Muscle layer of duodenum (tissue), 2 donors: ENCODE measurements around the gene CFAP54.

Experiments
- H3K27ac ChIP-seq: one replicate; pipeline ENCODE4 v1.7.0; 2013; ENCODE audit warnings: mild to moderate bottlenecking, low read length
- H3K27me3 ChIP-seq: one replicate; pipeline ENCODE4 v1.7.0; 2013; ENCODE audit warnings: low read depth, mild to moderate bottlenecking, control low read depth, low read length
- H3K36me3 ChIP-seq, 2 donors: one replicate each; pipeline ENCODE4 v1.7.0; 2013; ENCODE audit warnings: low read length in 2 of 2, control low read depth in 1 of 2, mild to moderate bottlenecking in 1 of 2; ENCODE audit not compliant: insufficient read depth in 2 of 2, control insufficient read depth in 1 of 2
- H3K4me1 ChIP-seq, 2 donors: one replicate each; pipeline ENCODE4 v1.7.0; 2013; ENCODE audit warnings: low read length in 2 of 2, mild to moderate bottlenecking in 2 of 2, control low read depth in 1 of 2, moderate library complexity in 1 of 2; ENCODE audit not compliant: insufficient read depth in 2 of 2, control insufficient read depth in 1 of 2
- H3K4me3 ChIP-seq, 2 donors: one replicate each; pipeline ENCODE4 v1.7.0; 2013; ENCODE audit warnings: low read length in 2 of 2, low read depth in 1 of 2, mild to moderate bottlenecking in 1 of 2
- H3K9me3 ChIP-seq, 2 donors: one replicate each; pipeline ENCODE4 v1.7.0; 2013; ENCODE audit warnings: low read length in 2 of 2, control low read depth in 1 of 2, mild to moderate bottlenecking in 1 of 2; ENCODE audit not compliant: control insufficient read depth in 1 of 2
- donor health status: healthy.

Gene CFAP54

DNA sequence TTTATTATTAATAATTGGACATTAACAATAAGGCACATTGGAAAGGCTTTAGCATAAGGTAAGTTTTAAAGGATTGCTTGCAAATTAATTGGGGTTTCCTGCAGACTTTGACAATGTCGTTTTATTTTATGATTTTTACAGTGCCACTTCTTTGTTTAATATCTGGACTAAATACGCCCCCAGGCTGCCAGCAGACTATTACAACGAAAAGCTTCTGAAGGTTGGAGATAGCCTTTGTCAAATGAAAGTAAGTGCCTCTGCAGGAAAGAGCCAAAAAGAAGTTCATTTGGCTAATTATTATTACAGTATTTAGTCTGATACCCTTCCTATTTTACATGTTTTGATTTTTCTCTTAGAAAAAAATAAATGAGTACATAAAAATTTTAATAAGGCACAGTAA, 11.3 kb downstream of the CFAP54 start:
- no peak overlapping the region for H3K27ac ChIP-seq
- no peaks in the 10 kb centered on the region for H3K27me3 ChIP-seq
- H3K9me3 ChIP-seq = no peaks in the 10 kb centered on the region
- H3K4me3 ChIP-seq = no peak overlapping the region
- no peaks in the 10 kb centered on the region for H3K36me3 ChIP-seq
- H3K4me1 ChIP-seq = peaks cover 10 to 12% of the 10 kb centered on the region in 2 donors

- H3K27me3 ChIP-seq = no peaks in the 10 kb centered on the region
- H3K4me1 ChIP-seq = peaks cover 10 to 12% of the 10 kb centered on the region in 2 donors
- no peak overlapping the region for H3K4me3 ChIP-seq
- H3K36me3 ChIP-seq = no peaks in the 10 kb centered on the region
- H3K27ac ChIP-seq = peak overlapping the region; percentile 78
- H3K9me3 ChIP-seq = no peaks in the 10 kb centered on the region
Measured at GRCh38 chr12:96501133-96501761, 11.9 kb downstream of the CFAP54 start.

DNA sequence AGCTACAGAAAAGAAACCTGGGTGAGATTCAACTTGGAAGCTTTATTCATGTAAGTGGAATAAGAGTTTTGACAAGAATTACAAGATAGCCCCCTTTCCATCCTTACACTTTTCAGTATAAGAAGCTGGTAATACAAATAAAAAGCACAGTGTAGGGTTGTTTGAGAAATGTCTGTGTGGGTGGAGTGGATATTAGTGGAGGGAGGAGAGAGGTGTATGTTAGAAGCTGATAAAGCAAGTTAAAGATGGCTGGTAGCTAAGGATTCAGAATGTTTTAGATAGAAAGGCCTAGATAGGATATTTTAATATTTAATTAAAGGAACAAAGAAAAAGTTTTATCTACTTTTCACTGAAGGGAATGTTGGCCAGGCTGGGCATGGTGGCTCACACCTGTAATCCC, 12.5 kb downstream of the CFAP54 start:
- H3K9me3 ChIP-seq = no peaks in the 10 kb centered on the region

DNA sequence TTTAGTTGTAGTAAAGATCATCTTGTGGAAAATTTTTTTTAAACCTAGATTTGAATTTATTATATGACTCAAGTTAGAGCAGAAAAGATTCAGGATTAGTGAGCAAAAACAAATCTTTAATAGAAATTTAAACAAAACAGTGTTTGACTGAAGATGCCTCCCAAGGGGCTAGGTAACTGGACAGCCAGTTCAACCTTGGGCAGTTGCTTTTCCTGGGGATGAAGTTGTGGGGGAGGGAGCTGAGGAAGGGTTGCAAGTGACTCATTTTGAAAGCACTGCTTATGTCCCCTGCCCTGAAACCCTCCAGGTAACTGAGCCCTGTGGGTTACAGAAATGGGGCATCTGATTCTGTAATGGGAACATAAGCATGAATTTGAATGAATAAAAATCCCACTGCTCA, 13.1 kb downstream of the CFAP54 start:
- no peak overlapping the region for H3K4me3 ChIP-seq
- no peaks in the 10 kb centered on the region for H3K36me3 ChIP-seq
- no peak overlapping the region for H3K27ac ChIP-seq
- H3K27me3 ChIP-seq = no peaks in the 10 kb centered on the region
- H3K9me3 ChIP-seq = no peaks in the 10 kb centered on the region
- peaks cover 10 to 12% of the 10 kb centered on the region in 2 donors for H3K4me1 ChIP-seq

More for the DNA sequence above, 12.5 kb downstream of the CFAP54 start:
- Histone ChIP-seq H3K27me3 (no peaks in the 10 kb centered on the region), H3K4me1 (peaks cover 10 to 12% of the 10 kb centered on the region in 2 donors), H3K36me3 (no peaks in the 10 kb centered on the region), H3K4me3 (no peak overlapping the region), H3K27ac (peak overlapping the region; percentile 78)

GRCh38 chr12:96502949-96503532, 13.7 kb downstream of the CFAP54 start:
- Histone ChIP-seq H3K27ac (no peak overlapping the region), H3K36me3 (no peaks in the 10 kb centered on the region), H3K27me3 (no peaks in the 10 kb centered on the region), H3K4me1 (peaks cover 10 to 12% of the 10 kb centered on the region in 2 donors), H3K4me3 (no peak overlapping the region), H3K9me3 (no peaks in the 10 kb centered on the region)

DNA sequence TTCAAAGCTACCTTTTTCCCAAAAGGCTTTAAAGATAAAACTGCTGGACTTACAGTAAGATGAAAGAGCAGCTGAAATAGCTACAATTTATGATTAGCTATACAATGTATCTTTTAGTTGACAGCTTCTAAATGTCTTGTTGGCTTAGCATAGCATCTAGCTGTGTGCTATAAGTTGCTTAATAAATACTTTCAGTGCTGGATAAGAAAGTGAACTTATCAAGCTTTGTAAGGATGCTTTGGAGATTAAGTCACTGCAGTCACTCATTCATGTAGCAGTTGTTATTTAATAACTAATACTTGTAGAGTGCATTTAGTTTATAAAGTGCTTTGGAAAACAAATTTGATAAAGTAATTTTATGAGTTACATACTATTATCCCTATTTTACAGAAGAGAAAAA, 14.6 kb downstream of the CFAP54 start:
- Histone ChIP-seq H3K27me3 (no peaks in the 10 kb centered on the region), H3K27ac (no peak overlapping the region), H3K4me1 (peaks cover 10 to 12% of the 10 kb centered on the region in 2 donors), H3K4me3 (no peak overlapping the region), H3K36me3 (no peaks in the 10 kb centered on the region), H3K9me3 (no peaks in the 10 kb centered on the region)

GRCh38 chr12:96506776-96507175, 17.4 kb downstream of the CFAP54 start:
- H3K4me3 ChIP-seq = no peak overlapping the region
- no peaks in the 10 kb centered on the region for H3K27me3 ChIP-seq
- H3K9me3 ChIP-seq = no peaks in the 10 kb centered on the region
- peaks cover 5 to 10% of the 10 kb centered on the region in 2 donors for H3K4me1 ChIP-seq
- H3K36me3 ChIP-seq = no peaks in the 10 kb centered on the region
- no peak overlapping the region for H3K27ac ChIP-seq

GRCh38 chr12:96510306-96510764, 21.0 kb downstream of the CFAP54 start:
- no peaks in the 10 kb centered on the region for H3K27me3 ChIP-seq
- no peaks in the 10 kb centered on the region for H3K36me3 ChIP-seq
- H3K4me1 ChIP-seq = peaks cover 0 to 10% of the 10 kb centered on the region in 2 donors
- H3K27ac ChIP-seq = no peak overlapping the region
- H3K4me3 ChIP-seq = no peak overlapping the region
- H3K9me3 ChIP-seq = no peaks in the 10 kb centered on the region

DNA sequence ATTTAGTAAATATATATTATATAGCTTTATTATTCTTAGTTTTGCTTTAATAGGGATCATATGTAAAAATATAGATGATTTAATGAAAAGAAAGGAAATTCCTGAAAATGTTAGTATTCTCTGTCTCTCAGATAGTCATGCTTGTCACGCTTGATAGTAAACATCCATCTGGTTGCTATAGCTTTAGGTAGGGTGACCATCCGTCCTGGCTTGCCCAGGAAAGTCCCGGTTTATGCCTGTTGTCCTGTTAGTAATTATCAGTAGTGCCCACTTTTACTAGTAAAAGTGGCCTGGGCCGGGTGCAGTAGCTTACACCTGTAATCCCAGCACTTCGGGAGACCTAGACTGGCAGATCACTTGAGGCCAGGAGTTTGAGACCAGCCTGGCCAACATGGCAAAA, 23.8 kb downstream of the CFAP54 start:
- Histone ChIP-seq H3K4me3 (no peak overlapping the region), H3K36me3 (no peaks in the 10 kb centered on the region), H3K4me1 (peaks cover 0 to 10% of the 10 kb centered on the region in 2 donors), H3K9me3 (no peaks in the 10 kb centered on the region), H3K27me3 (no peaks in the 10 kb centered on the region), H3K27ac (no peak overlapping the region)

GRCh38 chr12:96513681-96514080, 24.3 kb downstream of the CFAP54 start:
- peaks cover 0 to 10% of the 10 kb centered on the region in 2 donors for H3K4me1 ChIP-seq
- H3K27ac ChIP-seq = no peak overlapping the region
- H3K9me3 ChIP-seq = no peaks in the 10 kb centered on the region
- no peaks in the 10 kb centered on the region for H3K36me3 ChIP-seq
- no peak overlapping the region for H3K4me3 ChIP-seq
- no peaks in the 10 kb centered on the region for H3K27me3 ChIP-seq

- Histone ChIP-seq H3K4me1 (peaks cover 0 to 10% of the 10 kb centered on the region in 2 donors), H3K36me3 (no peaks in the 10 kb centered on the region), H3K4me3 (no peak overlapping the region), H3K27me3 (no peaks in the 10 kb centered on the region), H3K27ac (no peak overlapping the region), H3K9me3 (no peaks in the 10 kb centered on the region)
Measured at GRCh38 chr12:96514328-96514727, 25.0 kb downstream of the CFAP54 start.
